Stimulated activated CD4-positive, alpha-beta T cell treated with anti-CD3 and anti-CD28 coated beads, Interleukin-15, amount 100 ng/mL, for 24 hours (primary cell): Measurements from ENCODE around the gene FOXP1.

Experiments
- DNase-seq: peaks from one replicate; pipeline ENCODE4 v3.0.0-alpha.2; 2020

FOXP1 gene

GRCh38 chr3:71104976-71105375 is 478.6 kb downstream of the FOXP1 start:
- no peak for DNase-seq

GRCh38 chr3:71104556-71104955 is 479.0 kb downstream of the FOXP1 start:
- DNase-seq, result no peak

GRCh38 chr3:71104121-71104541 is 479.4 kb downstream of the FOXP1 start:
- no peak for DNase-seq

- no peak for DNase-seq
These were observed 480.1 kb downstream of the FOXP1 start for GRCh38 chr3:71103430-71103921.

- DNase-seq, result no peak
These were observed 481.2 kb downstream of the FOXP1 start for GRCh38 chr3:71102111-71102983.

- DNase-seq, result no peak
These were observed 481.9 kb downstream of the FOXP1 start for GRCh38 chr3:71101626-71102025.

GRCh38 chr3:71101014-71101413 is 482.5 kb downstream of the FOXP1 start:
- DNase-seq, result no peak

GRCh38 chr3:71099997-71100719 is 483.4 kb downstream of the FOXP1 start:
- no peak for DNase-seq

- no peak for DNase-seq
These were observed 486.0 kb downstream of the FOXP1 start for GRCh38 chr3:71097557-71097956.

- DNase-seq, result no peak
These were observed 487.8 kb downstream of the FOXP1 start for GRCh38 chr3:71095511-71096291.

- no peak for DNase-seq
These were observed 488.8 kb downstream of the FOXP1 start for GRCh38 chr3:71094658-71095209.

GRCh38 chr3:71092665-71093064 is 490.9 kb downstream of the FOXP1 start:
- DNase-seq, result no peak

- no peak for DNase-seq
These were observed 493.3 kb downstream of the FOXP1 start for GRCh38 chr3:71090207-71090606.

GRCh38 chr3:71089271-71089847 is 494.2 kb downstream of the FOXP1 start:
- peak; percentile 42 for DNase-seq

GRCh38 chr3:71088742-71089141 is 494.8 kb downstream of the FOXP1 start:
- no peak for DNase-seq

GRCh38 chr3:71088019-71088708 is 495.4 kb downstream of the FOXP1 start:
- no peak for DNase-seq

- DNase-seq, result peak; percentile 31
These were observed 496.1 kb downstream of the FOXP1 start for GRCh38 chr3:71087143-71088018.

- no peak for DNase-seq
These were observed 496.8 kb downstream of the FOXP1 start for GRCh38 chr3:71086777-71087142.

GRCh38 chr3:71083726-71084131 is 499.8 kb downstream of the FOXP1 start:
- DNase-seq, result peak; percentile 66

- no peak for DNase-seq
These were observed 500.7 kb downstream of the FOXP1 start for GRCh38 chr3:71082833-71083232.
